Sigmoid colon (tissue), 3 donors: ENCODE measurements around the gene RFC1.
"Not testable (repeated sequence)": the region's sequence is repeated elsewhere in the genome, so short reads cannot be mapped to it uniquely, and the experiment has no call there.

ENCODE experiments used
- CTCF ChIP-seq, 4 experiments: fragments of 450-650 bp in 3 of 4; fragments of 200-600 bp in 1 of 4; IDR thresholded peaks; one replicate each; pipeline ENCODE4 v1.5.1; 2016 to 2019; ENCODE audit warnings: antibody characterized with exemption in 4 of 4, mild to moderate bottlenecking in 3 of 4, moderate library complexity in 2 of 4
- POLR2A ChIP-seq, 2 donors: fragments of 450-650 bp; IDR thresholded peaks; one replicate each; pipeline ENCODE4 v1.6.1; 2016; ENCODE audit warnings: antibody characterized with exemption in 2 of 2, mild to moderate bottlenecking in 2 of 2, moderate library complexity in 2 of 2

GRCh38 chr4:39401640-39402039 is 35.5 kb upstream of the RFC1 start:
- not testable (repeated sequence) for TF ChIP-seq CTCF, POLR2A (IDR thresholded peaks at IDR 0.05)
